GM23338 (cell line): ENCODE data around the gene VWA2. TPM values are rescaled to one million over a fixed set of nuclear protein-coding genes. Genes with fewer than 3 reads are reported as not detected.

Source experiments
- ATAC-seq: fragments of 200-7000 bp; cut with Tn5 transposase; 3 replicates; pipeline ENCODE4 v1.9.1; 2020
- DNase-seq: peaks from one replicate; pipeline ENCODE4 v3.0.0-alpha.2; 2015; ENCODE audit warnings: low spot score
- H2AFZ ChIP-seq: fragments of 200-600 bp; sonication (generic); 2 replicates; pipeline ENCODE4 v1.8.0; 2016; ENCODE audit warnings: antibody characterized with exemption, mild to moderate bottlenecking, moderate library complexity
- H3F3A ChIP-seq: fragments of 200-600 bp; sonication (generic); replicated peaks from 2 replicates; pipeline ENCODE4 v1.8.0; 2017; ENCODE audit warnings: antibody characterized with exemption, mixed run types, low read depth
- H3K27ac ChIP-seq: fragments of 200-600 bp; sonication (generic); 2 replicates; pipeline ENCODE4 v1.6.1; 2016; ENCODE audit warnings: low read depth
- H3K27me3 ChIP-seq: fragments of 200-600 bp; sonication (generic); 2 replicates; pipeline ENCODE4 v1.8.0; 2016; ENCODE audit warnings: mild to moderate bottlenecking, mixed run types, moderate library complexity; ENCODE audit not compliant: insufficient read depth
- H3K36me3 ChIP-seq: fragments of 200-600 bp; sonication (generic); 2 replicates; pipeline ENCODE4 v1.8.0; 2016; ENCODE audit warnings: mild to moderate bottlenecking; ENCODE audit not compliant: insufficient read depth
- H3K4me1 ChIP-seq: fragments of 200-600 bp; sonication (generic); 2 replicates; pipeline ENCODE4 v1.8.0; 2016; ENCODE audit warnings: mild to moderate bottlenecking, moderate library complexity; ENCODE audit not compliant: insufficient read depth
- H3K4me2 ChIP-seq: fragments of 200-600 bp; sonication (generic); 2 replicates; pipeline ENCODE4 v1.7.1; 2017; ENCODE audit warnings: mixed run types
- H3K4me3 ChIP-seq: fragments of 200-600 bp; sonication (generic); 2 replicates; pipeline ENCODE4 v1.6.1; 2016; ENCODE audit warnings: mixed run types
- H3K79me2 ChIP-seq: fragments of 200-600 bp; sonication (generic); replicated peaks from 2 replicates; pipeline ENCODE4 v1.8.0; 2017; ENCODE audit warnings: mild to moderate bottlenecking; ENCODE audit not compliant: insufficient read depth
- H3K9me2 ChIP-seq: fragments of 200-600 bp; sonication (generic); 2 replicates; pipeline ENCODE4 v1.8.0; 2017; ENCODE audit not compliant: insufficient read depth
- H4K20me1 ChIP-seq: fragments of 200-600 bp; sonication (generic); replicated peaks from 2 replicates; pipeline ENCODE4 v1.8.0; 2017; ENCODE audit warnings: mild to moderate bottlenecking; ENCODE audit not compliant: insufficient read depth
- H3K27ac Mint-ChIP-seq: 2 replicates; pipeline ENCODE4 v1.8.0; 2020; ENCODE audit warnings: inconsistent platforms, mild to moderate bottlenecking, moderate library complexity, mixed read lengths
- H3K27me3 Mint-ChIP-seq: 3 replicates; pipeline ENCODE4 v1.8.0; 2022; ENCODE audit warnings: low read depth, mild to moderate bottlenecking, moderate library complexity, mixed read lengths, inconsistent platforms; ENCODE audit not compliant: insufficient read depth, poor library complexity
- H3K36me3 Mint-ChIP-seq: 3 replicates; pipeline ENCODE4 v1.8.0; 2021; ENCODE audit warnings: low read depth, mild to moderate bottlenecking, inconsistent platforms, moderate library complexity, mixed read lengths
- H3K4me1 Mint-ChIP-seq: 3 replicates; pipeline ENCODE4 v1.8.0; 2020; ENCODE audit warnings: mild to moderate bottlenecking, inconsistent platforms, mixed read lengths
- H3K4me3 Mint-ChIP-seq: 3 replicates; pipeline ENCODE4 v1.8.0; 2021; ENCODE audit warnings: moderate library complexity, mild to moderate bottlenecking, inconsistent platforms, mixed read lengths
- H3K9me3 Mint-ChIP-seq: 3 replicates; pipeline ENCODE4 v1.8.0; 2020; ENCODE audit warnings: moderate library complexity, mild to moderate bottlenecking, inconsistent platforms, mixed read lengths
- ETS1 ChIP-seq: IDR thresholded peaks from 2 replicates; pipeline ENCODE4 v1.6.1; 2016; ENCODE audit warnings: antibody characterized with exemption
- REST ChIP-seq: IDR thresholded peaks from one replicate; pipeline ENCODE4 v1.6.1; 2018; ENCODE audit warnings: antibody characterized with exemption; ENCODE audit not compliant: unreplicated experiment
- STAT1 ChIP-seq: IDR thresholded peaks from one replicate; pipeline ENCODE4 v1.6.1; 2016; ENCODE audit warnings: antibody characterized with exemption; ENCODE audit not compliant: unreplicated experiment
- ZNF114 ChIP-seq: fragments of 250-450 bp; sonication (Bioruptor Pico); IDR thresholded peaks from 2 replicates; pipeline ENCODE4 v1.5.0; 2020; ENCODE audit warnings: mild to moderate bottlenecking, moderate library complexity
- ZNF462 ChIP-seq: fragments of 250-450 bp; sonication (Bioruptor Pico); IDR thresholded peaks from 2 replicates; pipeline ENCODE4 v1.5.0; 2020; ENCODE audit warnings: mild to moderate bottlenecking, moderate library complexity
- polyA plus RNA-seq: library from polyadenylated mRNA; unstranded; fragments of >200 nt; fragmentation: Nextera tagmentation; extraction: Ambion mirVana; gene quantifications from 2 replicates; pipeline ENCODE4 v1.2.1, GENCODE V29; 2016
- total RNA-seq: library from RNA; depleted of rRNA; stranded (reverse); fragments of >200 nt; shearing (Covaris generic); gene quantifications from 2 replicates; pipeline ENCODE4 v1.2.3, GENCODE V29; 2014

Gene VWA2
- total and polyA plus RNA-seq, 2 experiments from 2014 or later, result 0.48 to 3.7 TPM

- Mint-ChIP-seq H3K27ac (no peak overlapping the region), H3K27me3 (no peaks in the 10 kb centered on the region), H3K4me3 (no peak overlapping the region), H3K9me3 (no peaks in the 10 kb centered on the region), H3K4me1 (no peaks in the 10 kb centered on the region; the same call in 2 of the 3 replicates), H3K36me3 (no peaks in the 10 kb centered on the region)
- no peaks in the 10 kb centered on the region for H3K36me3 ChIP-seq
- no peaks in the 10 kb centered on the region for H4K20me1 ChIP-seq
- H3K4me2 ChIP-seq, result no peak overlapping the region
- H3K4me3 ChIP-seq, result no peak overlapping the region
- H2AFZ ChIP-seq, result no peak overlapping the region
- no peaks in the 10 kb centered on the region for H3K79me2 ChIP-seq
- peak; percentile 79 for ATAC-seq
- DNase-seq, result peak; percentile 27
- H3K4me1 ChIP-seq, result no peaks in the 10 kb centered on the region
- H3K27me3 ChIP-seq, result no peaks in the 10 kb centered on the region
- H3F3A ChIP-seq, result no peaks in the 10 kb centered on the region
- no peak overlapping the region for H3K27ac ChIP-seq
- no peaks in the 10 kb centered on the region for H3K9me2 ChIP-seq
- TF ChIP-seq ZNF114 (CRISPR knock-in tag) (no peak), REST (no peak), STAT1 (no peak), ETS1 (no peak), ZNF462 (CRISPR knock-in tag) (no peak)
Observed at GRCh38 chr10:114208351-114208750, 30.7 kb upstream of the VWA2 start.
